Measurements from ENCODE around the gene KRTAP24-1. TPM values are rescaled to one million over a fixed set of nuclear protein-coding genes. Genes with fewer than 3 reads are reported as not detected.

KRTAP24-1 gene
- total RNA-seq, 1 donor from 2014 or later: not detected

- no peak for DNase-seq (ENCODE audit: low spot score)
- no peaks in the 10 kb centered on the region for H3K9me3 Mint-ChIP-seq (ENCODE audit: unreplicated experiment)
- no peak overlapping the region for H3K27ac Mint-ChIP-seq (ENCODE audit: unreplicated experiment)
- H3K4me1 Mint-ChIP-seq (ENCODE audit: unreplicated experiment): peaks cover 4% of the 10 kb centered on the region
- no peak for TF ChIP-seq CTCF (IDR thresholded peaks at IDR 0.05; ENCODE audit: unreplicated experiment)
- no peaks in the 10 kb centered on the region for H3K36me3 Mint-ChIP-seq (ENCODE audit: low read depth, unreplicated experiment)
- peaks cover 3% of the 10 kb centered on the region for H3K27me3 Mint-ChIP-seq (ENCODE audit: unreplicated experiment)
- H3K4me3 Mint-ChIP-seq (ENCODE audit: unreplicated experiment): no peak overlapping the region
Observed at GRCh38 chr21:30306884-30307283, 24.1 kb upstream of the KRTAP24-1 start.

- H3K9me3 Mint-ChIP-seq (ENCODE audit: unreplicated experiment): no peaks in the 10 kb centered on the region
- no peak overlapping the region for H3K27ac Mint-ChIP-seq (ENCODE audit: unreplicated experiment)
- DNase-seq (ENCODE audit: low spot score): no peak
- peaks cover 4% of the 10 kb centered on the region for H3K4me1 Mint-ChIP-seq (ENCODE audit: unreplicated experiment)
- H3K27me3 Mint-ChIP-seq (ENCODE audit: unreplicated experiment): peaks cover 3% of the 10 kb centered on the region
- no peak overlapping the region for H3K4me3 Mint-ChIP-seq (ENCODE audit: unreplicated experiment)
- no peaks in the 10 kb centered on the region for H3K36me3 Mint-ChIP-seq (ENCODE audit: low read depth, unreplicated experiment)
- no peak for TF ChIP-seq CTCF (IDR thresholded peaks at IDR 0.05; ENCODE audit: unreplicated experiment)
Observed at GRCh38 chr21:30305136-30305535, 22.4 kb upstream of the KRTAP24-1 start.

GRCh38 chr21:30289215-30289614, 6.5 kb upstream of the KRTAP24-1 start, which contains the start of gene KRTAP25-1:
Gene KRTAP25-1 (minus strand): TSS chr21:30289514. CDS start chr21:30289490, 24 bp downstream.
- H3K4me3 Mint-ChIP-seq (ENCODE audit: unreplicated experiment): no peak within 1 kb of the TSS
- DNase-seq (ENCODE audit: low spot score): no peak
- H3K36me3 Mint-ChIP-seq (ENCODE audit: low read depth, unreplicated experiment): no peaks in the 10 kb centered on the region
- no peaks in the 10 kb centered on the region for H3K27me3 Mint-ChIP-seq (ENCODE audit: unreplicated experiment)
- H3K4me1 Mint-ChIP-seq (ENCODE audit: unreplicated experiment): peaks cover 5% of the 10 kb centered on the region
- H3K27ac Mint-ChIP-seq (ENCODE audit: unreplicated experiment): no peak within 1 kb of the TSS
- no peak for TF ChIP-seq CTCF (IDR thresholded peaks at IDR 0.05; ENCODE audit: unreplicated experiment)
- H3K9me3 Mint-ChIP-seq (ENCODE audit: unreplicated experiment): no peaks in the 10 kb centered on the region

GRCh38 chr21:30271611-30272010, 11.1 kb downstream of the KRTAP24-1 start:
- no peak overlapping the region for H3K4me3 Mint-ChIP-seq (ENCODE audit: unreplicated experiment)
- H3K4me1 Mint-ChIP-seq (ENCODE audit: unreplicated experiment): peaks cover 22% of the 10 kb centered on the region
- H3K27me3 Mint-ChIP-seq (ENCODE audit: unreplicated experiment): peaks cover 2% of the 10 kb centered on the region
- H3K9me3 Mint-ChIP-seq (ENCODE audit: unreplicated experiment): no peaks in the 10 kb centered on the region
- no peak for TF ChIP-seq CTCF (IDR thresholded peaks at IDR 0.05; ENCODE audit: unreplicated experiment)
- H3K27ac Mint-ChIP-seq (ENCODE audit: unreplicated experiment): no peak overlapping the region
- H3K36me3 Mint-ChIP-seq (ENCODE audit: low read depth, unreplicated experiment): no peaks in the 10 kb centered on the region
- DNase-seq (ENCODE audit: low spot score): no peak

- H3K36me3 Mint-ChIP-seq (ENCODE audit: low read depth, unreplicated experiment): no peaks in the 10 kb centered on the region
- no peak overlapping the region for H3K27ac Mint-ChIP-seq (ENCODE audit: unreplicated experiment)
- H3K4me1 Mint-ChIP-seq (ENCODE audit: unreplicated experiment): peaks cover 22% of the 10 kb centered on the region
- no peak for DNase-seq (ENCODE audit: low spot score)
- peaks cover 2% of the 10 kb centered on the region for H3K27me3 Mint-ChIP-seq (ENCODE audit: unreplicated experiment)
- H3K9me3 Mint-ChIP-seq (ENCODE audit: unreplicated experiment): no peaks in the 10 kb centered on the region
- no peak overlapping the region for H3K4me3 Mint-ChIP-seq (ENCODE audit: unreplicated experiment)
- no peak for TF ChIP-seq CTCF (IDR thresholded peaks at IDR 0.05; ENCODE audit: unreplicated experiment)
Observed at GRCh38 chr21:30271156-30271555, 11.6 kb downstream of the KRTAP24-1 start.

Measured in endothelial cell (in vitro differentiated cells).